Measurements from ENCODE around the gene CINP.
"Not testable (repeated sequence)": the region's sequence is repeated elsewhere in the genome, so short reads cannot be mapped to it uniquely, and the experiment has no call there.

The CINP gene

DNA sequence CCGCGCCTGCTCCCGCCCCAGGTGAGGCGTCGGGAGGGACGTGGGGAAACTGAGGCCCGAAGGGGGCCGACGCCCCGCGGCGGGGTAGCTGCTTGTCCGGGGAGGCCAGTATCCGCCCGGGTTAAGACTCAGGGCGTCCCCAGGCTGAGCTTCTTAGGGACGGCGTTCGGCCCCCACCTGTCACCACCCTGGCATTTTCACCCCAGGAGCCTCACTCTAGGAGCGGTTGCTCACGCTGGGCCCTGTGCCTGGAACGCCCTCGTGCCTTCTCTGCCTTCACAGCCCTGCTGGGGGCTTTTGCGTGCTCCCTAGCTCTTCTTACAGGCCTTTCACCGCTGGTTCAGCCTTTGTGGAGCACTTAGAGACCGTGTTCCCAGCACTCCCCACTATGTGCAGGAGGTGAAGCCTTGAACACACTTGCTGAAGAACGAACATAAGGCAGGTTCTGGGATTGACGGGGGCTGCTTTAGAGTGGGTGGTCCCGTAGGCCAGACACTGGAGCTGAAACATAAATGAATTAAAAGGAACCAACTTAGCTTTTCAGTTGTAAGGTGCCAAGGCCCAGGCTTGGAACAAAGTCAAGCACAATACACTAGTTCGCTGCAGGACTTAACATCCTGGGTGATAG is 42.5 kb downstream of the CINP start:
- no peak for DNase-seq (ENCODE audit: low read depth)

DNA sequence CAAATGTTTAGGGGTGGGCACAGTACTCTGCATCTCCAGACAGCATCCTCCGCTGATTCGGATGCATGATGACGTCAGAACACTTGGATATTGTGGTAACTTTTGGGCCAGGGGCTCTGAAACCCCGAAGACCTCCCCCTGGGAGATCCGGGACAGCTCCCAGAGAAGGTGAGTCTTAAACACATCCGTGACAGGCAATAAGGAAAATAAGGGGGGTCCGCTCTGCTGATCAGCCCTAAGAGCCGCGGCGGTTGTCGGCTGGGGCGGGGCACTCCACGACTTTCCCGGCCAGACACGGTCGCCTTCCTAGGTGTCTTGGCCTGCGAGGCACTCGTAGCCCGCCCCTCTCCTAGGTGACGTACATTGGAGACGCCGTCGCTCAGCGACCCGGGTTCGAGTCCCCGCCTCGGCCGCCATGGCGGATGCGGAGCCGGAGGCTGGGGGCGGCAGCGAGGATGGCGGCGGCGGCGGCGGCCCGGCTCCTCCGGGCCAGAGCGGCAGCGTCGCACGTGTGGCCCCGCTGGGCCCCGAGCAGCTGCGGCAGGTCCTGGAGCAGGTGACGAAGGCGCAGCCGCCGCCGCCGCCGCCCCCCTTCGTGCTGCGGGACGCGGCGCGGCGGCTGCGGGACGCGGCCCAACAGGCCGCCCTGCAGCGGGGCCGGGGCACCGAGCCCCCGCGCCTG is 43.2 kb downstream of the CINP start, which contains the start of gene ZNF839:
ZNF839 (plus strand) TSS at position 396 of the 682 bp plus-strand sequence; CDS start at position 416, 20 bp downstream.
- no peak for DNase-seq (ENCODE audit: low read depth)

DNA sequence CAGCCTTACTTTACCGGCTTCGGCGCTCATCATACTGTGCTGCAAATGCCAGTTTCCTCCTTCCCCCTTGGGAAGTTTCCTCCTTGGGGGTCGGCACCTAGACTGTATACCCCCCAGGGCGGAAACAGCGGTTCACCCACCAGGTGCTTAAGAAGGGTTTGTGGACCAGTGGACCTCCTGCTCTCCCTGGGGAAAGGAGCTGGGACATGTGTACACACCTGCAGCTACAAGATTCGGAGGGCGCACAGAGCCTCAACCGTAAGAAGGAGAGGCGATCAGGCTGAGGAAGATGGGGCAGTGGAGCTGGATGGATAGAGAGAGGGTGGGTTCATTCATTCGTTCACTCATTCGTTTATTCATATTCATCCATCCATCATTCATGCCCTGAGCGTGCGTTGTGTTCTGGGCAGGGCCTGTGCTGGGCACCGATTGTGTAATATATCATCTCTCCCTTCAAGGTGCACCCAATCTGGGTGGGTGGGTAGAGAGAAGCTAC is 43.9 kb downstream of the CINP start:
- DNase-seq (ENCODE audit: low read depth), result no peak

DNA sequence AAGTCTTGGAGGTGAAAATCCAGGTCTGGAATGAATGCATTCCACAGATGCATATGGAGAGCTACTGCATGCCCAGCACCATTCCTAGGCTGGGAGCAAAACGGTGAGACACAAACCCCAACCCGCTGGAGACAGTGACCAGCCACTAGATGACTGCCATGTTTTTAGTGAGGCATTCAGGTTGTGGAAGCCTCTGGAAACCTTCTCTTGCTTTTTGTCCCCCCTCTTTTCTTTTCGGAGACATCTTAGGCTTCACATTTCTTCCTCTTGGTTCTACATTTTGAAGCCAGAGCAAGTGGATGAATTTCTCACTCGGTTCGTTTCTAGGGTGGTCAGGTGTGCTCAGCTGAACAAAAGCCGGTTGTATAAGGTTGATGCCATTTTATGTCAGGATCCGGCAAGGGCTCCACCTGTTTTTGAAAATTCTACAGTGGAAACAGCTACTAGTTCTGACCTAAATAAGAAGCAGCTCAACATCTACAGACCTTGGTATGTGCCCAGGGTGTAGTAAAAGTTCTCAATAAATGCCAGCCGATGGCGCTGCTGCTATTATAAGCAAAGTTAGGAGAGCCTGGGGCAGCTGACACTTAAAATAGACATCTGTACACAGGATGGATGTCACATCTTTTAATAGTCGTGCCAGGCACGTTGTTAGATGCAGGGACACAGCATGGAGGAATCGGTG is 45.0 kb downstream of the CINP start:
- no peak for DNase-seq (ENCODE audit: low read depth)

DNA sequence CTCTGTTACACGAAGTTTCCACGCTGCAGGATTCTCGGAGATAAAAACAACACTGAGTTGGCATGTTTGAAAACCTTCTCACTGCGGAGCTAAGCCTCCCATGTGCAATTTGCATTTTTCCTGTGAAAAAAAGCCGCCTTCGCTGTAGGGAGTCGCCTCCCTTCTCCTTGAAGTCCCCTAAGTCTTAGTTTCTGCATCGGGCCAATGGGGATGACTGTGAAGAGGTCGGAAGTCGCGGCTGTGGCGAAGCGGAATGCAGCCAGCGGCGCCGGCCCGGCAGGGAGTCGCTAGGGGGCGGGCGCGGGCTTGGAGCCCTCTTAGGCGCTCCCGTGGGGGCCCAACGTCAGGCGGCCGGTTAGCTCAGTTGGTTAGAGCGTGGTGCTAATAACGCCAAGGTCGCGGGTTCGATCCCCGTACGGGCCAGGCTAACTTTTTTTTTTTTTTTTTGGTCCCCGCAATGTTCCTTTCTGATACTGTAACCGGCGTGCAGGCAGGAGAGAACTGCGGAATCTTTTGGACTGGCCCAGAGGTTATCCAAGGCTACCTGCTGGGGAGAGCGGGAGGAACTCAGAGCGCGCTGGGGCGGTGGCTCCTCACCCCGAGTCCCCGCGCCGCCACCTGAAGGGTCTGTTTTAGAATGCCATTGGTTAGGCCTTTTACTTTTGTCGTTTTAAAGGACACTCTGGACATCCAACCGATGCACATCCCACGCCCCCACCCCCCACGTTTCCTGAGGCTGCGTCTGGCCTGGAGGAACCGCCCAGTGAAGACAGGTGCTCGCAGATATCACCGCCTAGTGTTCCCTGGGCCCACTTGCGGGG is 45.7 kb downstream of the CINP start:
- DNase-seq (ENCODE audit: low read depth), result peak; percentile 75

DNA sequence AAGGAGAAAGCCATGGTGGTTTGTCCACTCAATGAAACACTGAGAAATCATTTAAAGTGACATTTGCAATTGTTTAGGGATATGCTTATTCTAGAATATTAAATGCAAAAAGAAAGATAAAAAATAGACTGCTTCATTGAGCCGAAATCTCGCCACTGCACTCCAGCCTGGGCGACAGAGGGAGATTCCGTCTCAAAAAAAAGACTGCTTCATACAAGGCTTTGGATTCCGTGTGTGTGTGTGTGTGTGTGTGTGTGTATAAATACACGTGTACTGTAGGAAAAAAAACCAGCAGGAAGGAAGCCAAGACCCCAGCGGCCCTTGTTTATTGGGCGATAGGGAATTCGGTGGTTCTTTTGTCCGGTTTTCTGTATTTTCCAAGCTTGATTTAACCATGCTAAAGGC is 46.4 kb downstream of the CINP start:
- DNase-seq (ENCODE audit: low read depth), result no peak

DNA sequence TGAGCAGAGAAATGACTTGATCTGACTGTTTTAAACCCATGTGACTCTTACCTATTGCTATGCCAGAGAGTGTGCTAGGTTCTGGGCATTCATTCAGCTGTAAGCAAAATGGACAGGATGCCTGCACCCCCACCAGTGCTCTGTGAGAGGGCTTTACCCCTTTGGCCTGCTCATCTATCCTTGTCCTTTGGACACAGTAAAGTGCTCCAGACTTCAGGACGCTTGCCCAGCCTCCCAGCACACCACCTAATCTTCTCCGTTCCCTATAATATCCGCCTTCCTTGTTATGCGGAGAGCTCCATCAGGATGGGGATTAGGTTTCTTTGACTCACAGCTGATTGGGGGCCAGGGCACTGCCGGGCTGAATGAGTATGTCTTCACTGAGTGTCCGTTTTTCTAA is 47.6 kb downstream of the CINP start:
- no peak for DNase-seq (ENCODE audit: low read depth)

DNA sequence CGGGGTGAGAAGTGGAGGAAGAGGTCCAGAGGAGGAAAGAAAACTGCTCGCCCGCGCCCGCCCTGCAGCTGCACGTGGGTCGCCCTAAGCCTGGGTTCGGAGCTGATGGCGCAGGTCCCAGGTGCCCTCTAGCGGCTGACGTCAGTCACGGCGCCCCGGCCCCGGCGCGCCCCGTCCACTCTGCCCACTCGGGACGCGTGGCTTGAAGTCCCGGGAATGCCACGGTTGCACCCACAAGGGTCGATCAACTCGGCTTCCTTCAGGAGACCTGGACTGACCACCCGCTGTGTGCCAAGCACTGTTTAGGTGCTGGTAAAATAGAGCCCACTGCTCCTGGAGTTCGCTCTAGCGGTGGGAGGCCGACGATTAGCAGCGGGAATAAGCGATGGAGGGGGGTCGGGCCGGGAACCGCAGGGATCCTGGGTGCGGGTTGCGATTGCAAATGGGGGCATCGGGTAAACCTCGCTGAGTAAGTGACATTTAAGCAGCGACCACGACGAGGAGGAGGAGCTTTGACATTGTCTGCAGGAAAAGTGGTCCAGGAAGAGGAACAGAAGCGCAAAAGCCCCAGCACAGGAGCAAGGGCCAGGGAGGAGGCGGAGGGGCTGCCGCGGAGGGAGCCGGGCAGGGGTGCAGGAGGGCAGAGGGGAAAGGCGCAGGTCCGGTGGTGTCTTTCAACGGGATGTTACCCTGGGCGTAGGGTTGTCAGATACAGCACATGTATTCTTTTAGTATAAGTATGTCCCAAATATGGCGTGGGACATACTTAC is 48.3 kb downstream of the CINP start:
- DNase-seq (ENCODE audit: low read depth), result no peak

DNA sequence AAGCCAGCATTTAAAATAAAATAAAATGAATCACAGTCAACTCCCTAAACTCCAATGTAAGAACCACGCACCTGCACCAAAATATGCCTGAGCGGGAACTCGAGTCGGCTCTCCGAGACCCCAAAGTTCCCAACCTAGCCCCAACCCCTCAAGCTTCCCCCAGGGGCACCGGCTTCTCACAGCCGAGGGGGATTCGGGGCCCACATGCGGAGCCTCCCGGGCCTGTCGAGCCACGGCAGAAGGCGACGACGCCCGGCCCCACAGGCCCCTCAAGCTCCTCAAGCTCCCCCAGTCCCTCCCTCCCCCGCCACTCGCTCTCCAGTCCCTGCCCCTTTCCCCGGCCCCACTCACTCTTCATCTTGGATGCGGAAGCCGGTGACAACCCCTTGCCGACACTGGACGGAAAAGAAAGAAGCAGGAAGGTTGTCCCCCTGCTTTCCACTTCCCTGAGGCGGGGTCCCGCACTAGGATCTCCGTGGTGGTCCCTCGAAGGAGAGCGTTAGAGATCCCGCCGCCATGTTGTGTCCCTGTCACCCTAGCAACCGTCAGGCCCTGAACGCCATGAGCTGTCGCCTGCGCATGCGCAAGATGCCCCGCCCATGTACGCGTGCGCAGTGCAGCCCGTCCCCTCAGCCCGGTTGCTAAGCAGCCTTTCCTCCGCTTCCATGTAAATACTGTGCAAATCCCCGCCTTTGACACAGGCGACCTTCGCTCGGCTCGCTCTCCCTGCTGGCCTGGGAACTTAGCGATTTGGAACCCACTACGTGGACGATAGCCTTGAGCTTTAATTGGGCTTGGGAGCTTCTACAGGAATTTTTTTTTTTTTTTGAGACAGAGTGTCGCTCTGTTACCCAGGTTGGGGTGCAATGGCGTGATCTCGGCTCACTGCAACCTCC is 57.8 kb downstream of the CINP start, which contains the start of gene MOK:
MOK (minus strand) TSS at position 554 of the 896 bp plus-strand sequence; CDS start at position 358, 196 bp downstream.
- DNase-seq (ENCODE audit: low read depth), result peak; percentile 89

DNA sequence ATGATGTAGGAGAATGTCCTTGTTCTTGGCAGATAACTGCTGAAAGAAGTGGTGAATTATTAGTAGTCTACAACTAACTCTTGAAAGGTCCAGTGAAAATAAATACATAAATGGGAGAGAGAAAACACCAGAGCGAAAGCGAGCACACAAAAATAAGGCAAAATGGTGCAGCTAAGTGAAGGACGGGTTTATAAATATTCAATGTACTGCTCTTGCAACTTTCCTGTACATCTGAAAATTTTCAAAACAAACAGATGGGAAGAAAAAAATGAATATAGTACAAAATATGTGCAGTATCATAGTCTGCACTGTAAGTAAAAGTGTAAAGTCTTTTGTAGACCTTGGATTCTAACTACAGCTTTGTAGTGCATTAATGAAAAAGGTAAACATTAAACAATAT is 59.0 kb downstream of the CINP start:
- DNase-seq (ENCODE audit: low read depth), result no peak

DNA sequence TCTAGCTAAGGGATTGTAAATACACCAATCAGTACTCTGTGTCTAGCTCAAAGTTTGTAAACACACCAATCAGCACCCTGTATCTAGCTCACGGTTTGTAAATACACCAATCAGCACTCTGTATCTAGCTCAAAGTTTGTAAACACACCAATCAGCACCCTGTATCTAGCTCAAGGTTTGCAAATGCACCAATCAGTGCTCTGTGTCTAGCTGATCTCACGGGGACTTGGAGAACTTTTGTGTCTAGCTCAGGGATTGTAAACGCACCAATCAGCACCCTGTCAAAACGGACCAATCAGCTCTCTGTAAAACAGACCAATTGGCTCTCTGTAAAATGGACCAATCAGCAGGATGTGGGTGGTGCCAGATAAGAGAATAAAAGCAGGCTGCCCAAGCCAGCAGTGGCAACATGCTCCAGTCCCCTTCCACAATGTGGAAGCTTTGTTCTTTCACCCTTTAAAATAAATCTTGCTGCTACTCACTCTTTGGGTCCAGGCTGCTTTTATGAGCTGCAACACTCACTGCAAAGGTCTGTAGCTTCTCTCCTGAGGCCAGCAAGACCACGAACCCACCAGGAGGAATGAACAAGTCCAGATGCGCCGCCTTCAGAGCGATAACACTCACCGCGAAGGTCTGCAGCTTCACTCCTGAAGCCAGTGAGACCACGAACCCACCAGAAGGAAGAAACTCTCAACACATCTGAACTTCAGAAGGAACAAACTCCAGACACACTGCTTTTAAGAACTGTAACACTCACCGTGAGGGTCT is 64.2 kb downstream of the CINP start:
- DNase-seq (ENCODE audit: low read depth), result not testable (repeated sequence)

Measured in HS-27A (cell line).